NCI-H226 (cell line): ENCODE results near the gene GPR68.
"Not testable (repeated sequence)": the region's sequence is repeated elsewhere in the genome, so short reads cannot be mapped to it uniquely, and the experiment has no call there.

Experiments used
- DNase-seq: peaks from one replicate; pipeline ENCODE4 v3.0.0-alpha.2; 2015

The GPR68 gene

DNA sequence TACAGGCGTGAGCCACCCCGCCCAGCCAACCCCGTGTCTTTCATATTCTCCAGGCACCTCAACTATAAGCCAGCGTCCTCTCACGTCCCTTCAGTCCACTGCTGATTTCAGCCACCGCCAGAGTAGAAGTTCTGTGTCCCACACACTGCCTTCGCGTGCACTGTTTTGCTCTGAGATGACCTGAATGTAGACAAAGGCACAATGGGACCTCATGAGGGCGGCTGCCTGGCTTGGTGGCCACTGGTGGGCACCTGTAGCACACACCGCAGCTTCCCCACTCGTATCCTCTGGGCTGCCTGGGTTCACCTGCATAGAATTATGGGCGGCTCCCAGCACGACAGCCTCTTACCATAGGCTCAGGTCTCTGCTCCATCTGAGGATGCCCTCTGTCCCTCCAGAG lies 57.2 kb downstream of the GPR68 start:
- DNase-seq: no peak

DNA sequence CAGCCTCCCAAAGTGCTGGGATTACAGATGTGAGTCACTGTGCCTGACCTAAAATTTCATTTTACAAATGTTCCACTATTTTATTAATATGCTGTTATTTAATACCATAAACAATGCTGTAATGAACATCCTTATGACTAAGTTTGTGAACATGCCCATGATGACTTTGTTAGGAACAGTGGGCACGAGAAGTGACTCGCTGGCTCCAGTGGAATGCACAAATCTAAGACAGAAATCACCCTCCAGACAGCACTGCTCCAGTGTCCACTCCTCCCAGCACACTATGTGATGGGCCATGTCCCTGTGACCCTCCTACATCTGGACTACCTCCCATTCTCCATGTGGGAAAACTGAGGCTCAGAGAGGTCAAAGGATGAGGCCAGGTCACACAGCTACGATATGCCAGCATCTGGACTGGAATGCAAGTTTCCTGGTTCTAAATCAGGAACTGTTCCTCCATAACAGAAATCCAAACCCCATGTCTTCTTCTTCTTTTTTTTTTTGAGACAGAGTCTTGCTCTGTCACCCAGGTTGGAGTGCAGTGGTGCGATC lies 57.9 kb downstream of the GPR68 start:
- DNase-seq: no peak

- no peak for DNase-seq
These were observed 58.8 kb downstream of the GPR68 start for GRCh38 chr14:91185721-91186120.

GRCh38 chr14:91184559-91184958 lies 59.9 kb downstream of the GPR68 start:
- DNase-seq: no peak

- DNase-seq: not testable (repeated sequence)
These were observed 61.8 kb downstream of the GPR68 start for GRCh38 chr14:91182753-91183152.
